Measurements from ENCODE around the gene SLC25A21. TPM values are rescaled to one million over a fixed set of nuclear protein-coding genes. Genes with fewer than 3 reads are reported as not detected.

Gene SLC25A21
- total and polyA plus RNA-seq, 2 of the 13 experiments (the other 11 are each of a cell fraction or from before 2014, with no cell fraction given), result 1.9 to 2.9 TPM

DNA sequence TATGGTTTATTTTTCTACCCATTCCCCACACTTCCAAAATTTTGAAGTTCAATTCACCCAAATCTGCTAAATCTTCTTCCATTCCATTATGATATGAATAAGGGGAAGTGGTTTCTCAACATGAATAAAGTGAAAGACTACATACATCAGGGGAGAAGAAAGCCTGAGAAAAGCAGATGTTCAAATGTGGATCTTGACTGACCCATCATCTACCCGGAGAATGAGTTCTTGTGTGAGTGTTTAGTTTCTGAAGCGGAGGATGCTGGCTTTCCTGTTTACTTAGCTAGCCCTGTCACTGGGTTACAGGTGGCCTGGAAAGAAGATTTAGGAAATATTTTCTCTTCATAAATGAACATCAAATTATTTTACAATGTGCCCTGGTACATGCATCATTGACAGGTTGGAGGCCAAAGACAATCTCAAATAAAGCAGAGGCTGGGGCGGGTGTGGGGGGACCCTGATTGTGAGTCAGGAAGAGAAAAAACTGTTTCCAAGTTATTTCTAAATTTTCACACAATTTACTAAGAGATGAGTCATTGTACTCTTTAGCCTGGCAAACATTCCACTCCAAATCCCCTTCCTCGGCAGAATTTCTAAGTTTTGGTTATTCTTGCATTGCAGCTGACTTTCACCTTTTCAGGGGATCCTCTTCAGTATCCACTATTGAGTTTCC is 135.6 kb downstream of the SLC25A21 start:
- CTCF ChIA-PET (ENCODE audit: low intra/inter-chr PET ratio, low total read pairs), result no interaction called here
- H3K4me3 ChIP-seq (replicated peaks in 1 of 3; ENCODE audit: insufficient read depth in 1 of 3, low read depth in 2 of 3, low read length in 3 of 3), result no peak overlapping the region
- H3K27me3 ChIP-seq (ENCODE audit: control insufficient read depth in 1 of 2, insufficient read depth in 2 of 2, low read length in 2 of 2), result no peaks in the 10 kb centered on the region
- in situ Hi-C loops (cut with HindIII; ENCODE audit: extremely low pct_ligation_motif_present, low pct_unique_long_range_greater_than_20kb), result no loop called here
- intact Hi-C loops (cut with micrococcal nuclease; ENCODE audit: unreplicated experiment), result loop anchor here (5.0 kb wide), 1 partner anchor 390 kb away; no protein-coding TSS in a partner anchor
- 18% methylated on average over 4 of the region's 4 CpGs for WGBS (ENCODE audit: low lambda C conversion rate)
- FAIRE-seq (no peak), DNase-seq (ENCODE audit: low spot score) (peak; percentile 33), ATAC-seq (peak; percentile 51)
- H3K4me1 ChIP-seq (ENCODE audit: insufficient read depth, low read length), result peaks cover 27% of the 10 kb centered on the region
- H2AFZ ChIP-seq (ENCODE audit: low read length), result no peak overlapping the region
- TF ChIP-seq FOSL2 (CRISPR knock-in tag; IDR thresholded peaks at IDR 0.05) (peak; percentile 71), CBX2 (IDR thresholded peaks at IDR 0.05; ENCODE audit: low read depth, low read length) (no peak), CBX2 (CRISPR knock-in tag; IDR thresholded peaks at IDR 0.05; ENCODE audit: low read depth) (no peak), FOXA3 (CRISPR knock-in tag; IDR thresholded peaks at IDR 0.05) (0 out of 2 replicates have a peak, but pooled peaks have one; percentile 17), ZNF713 (CRISPR knock-in tag; IDR thresholded peaks at IDR 0.05) (no peak), FOXA1 (IDR thresholded peaks at IDR 0.05) (no peak), FOXA1 (CRISPR knock-in tag; IDR thresholded peaks at IDR 0.05) (0 out of 2 replicates have a peak, but pooled peaks have one; percentile 26)
- TF ChIP-seq, protein P1, sequence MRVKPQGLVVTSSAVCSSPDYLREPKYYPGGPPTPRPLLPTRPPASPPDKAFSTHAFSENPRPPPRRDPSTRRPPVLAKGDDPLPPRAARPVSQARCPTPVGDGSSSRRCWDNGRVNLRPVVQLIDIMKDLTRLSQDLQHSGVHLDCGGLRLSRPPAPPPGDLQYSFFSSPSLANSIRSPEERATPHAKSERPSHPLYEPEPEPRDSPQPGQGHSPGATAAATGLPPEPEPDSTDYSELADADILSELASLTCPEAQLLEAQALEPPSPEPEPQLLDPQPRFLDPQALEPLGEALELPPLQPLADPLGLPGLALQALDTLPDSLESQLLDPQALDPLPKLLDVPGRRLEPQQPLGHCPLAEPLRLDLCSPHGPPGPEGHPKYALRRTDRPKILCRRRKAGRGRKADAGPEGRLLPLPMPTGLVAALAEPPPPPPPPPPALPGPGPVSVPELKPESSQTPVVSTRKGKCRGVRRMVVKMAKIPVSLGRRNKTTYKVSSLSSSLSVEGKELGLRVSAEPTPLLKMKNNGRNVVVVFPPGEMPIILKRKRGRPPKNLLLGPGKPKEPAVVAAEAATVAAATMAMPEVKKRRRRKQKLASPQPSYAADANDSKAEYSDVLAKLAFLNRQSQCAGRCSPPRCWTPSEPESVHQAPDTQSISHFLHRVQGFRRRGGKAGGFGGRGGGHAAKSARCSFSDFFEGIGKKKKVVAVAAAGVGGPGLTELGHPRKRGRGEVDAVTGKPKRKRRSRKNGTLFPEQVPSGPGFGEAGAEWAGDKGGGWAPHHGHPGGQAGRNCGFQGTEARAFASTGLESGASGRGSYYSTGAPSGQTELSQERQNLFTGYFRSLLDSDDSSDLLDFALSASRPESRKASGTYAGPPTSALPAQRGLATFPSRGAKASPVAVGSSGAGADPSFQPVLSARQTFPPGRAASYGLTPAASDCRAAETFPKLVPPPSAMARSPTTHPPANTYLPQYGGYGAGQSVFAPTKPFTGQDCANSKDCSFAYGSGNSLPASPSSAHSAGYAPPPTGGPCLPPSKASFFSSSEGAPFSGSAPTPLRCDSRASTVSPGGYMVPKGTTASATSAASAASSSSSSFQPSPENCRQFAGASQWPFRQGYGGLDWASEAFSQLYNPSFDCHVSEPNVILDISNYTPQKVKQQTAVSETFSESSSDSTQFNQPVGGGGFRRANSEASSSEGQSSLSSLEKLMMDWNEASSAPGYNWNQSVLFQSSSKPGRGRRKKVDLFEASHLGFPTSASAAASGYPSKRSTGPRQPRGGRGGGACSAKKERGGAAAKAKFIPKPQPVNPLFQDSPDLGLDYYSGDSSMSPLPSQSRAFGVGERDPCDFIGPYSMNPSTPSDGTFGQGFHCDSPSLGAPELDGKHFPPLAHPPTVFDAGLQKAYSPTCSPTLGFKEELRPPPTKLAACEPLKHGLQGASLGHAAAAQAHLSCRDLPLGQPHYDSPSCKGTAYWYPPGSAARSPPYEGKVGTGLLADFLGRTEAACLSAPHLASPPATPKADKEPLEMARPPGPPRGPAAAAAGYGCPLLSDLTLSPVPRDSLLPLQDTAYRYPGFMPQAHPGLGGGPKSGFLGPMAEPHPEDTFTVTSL (CRISPR knock-in tag; IDR thresholded peaks at IDR 0.05; ENCODE audit: borderline replicate concordance), result 0 out of 2 replicates have a peak, but pooled peaks have one; percentile 32
- BruUV-seq (replicated peaks), result no TSS peak
- no peaks in the 10 kb centered on the region for H3K79me2 ChIP-seq (ENCODE audit: insufficient read depth, low read length)
- no peaks in the 10 kb centered on the region for H3K36me3 ChIP-seq (replicated peaks in 1 of 2; ENCODE audit: control insufficient read depth in 1 of 2, insufficient read depth in 2 of 2, low read length in 2 of 2)
- H4K20me1 ChIP-seq (ENCODE audit: insufficient read depth, low read length), result no peaks in the 10 kb centered on the region
- H3K9me3 ChIP-seq (ENCODE audit: low read length), result no peaks in the 10 kb centered on the region
- no peak overlapping the region for H3K27ac ChIP-seq (ENCODE audit: extremely low read length, insufficient read depth, low read length)
- POLR2A ChIA-PET, result no interaction called here
- H3K4me2 ChIP-seq (ENCODE audit: low read depth, low read length), result no peak overlapping the region
- no peak overlapping the region for H3K9ac ChIP-seq (ENCODE audit: insufficient read depth, low read depth, low read length)
